Measurements from ENCODE around the gene STX8. TPM values are rescaled to one million over a fixed set of nuclear protein-coding genes. Genes with fewer than 3 reads are reported as not detected.
A peak's percentile ranks its signal among the peaks of the same experiment; 100 is the strongest.

STX8 gene
- total and polyA plus RNA-seq, 3 experiments from 2014 or later: 63.3 to 171 (median 64.8) TPM

- Mint-ChIP-seq H3K27me3 (no peaks in the 10 kb centered on the region), H3K36me3 (peaks cover 0 to 4% (median 0%) of the 10 kb centered on the region in 3 donors), H3K9me3 (no peaks in the 10 kb centered on the region), H3K4me1 (peaks cover 19 to 29% (median 28%) of the 10 kb centered on the region in 3 donors), H3K27ac (peak overlapping the region in 3 of 8 donors; percentile 5 to 37 (median 24)), H3K4me3 (no peak overlapping the region)
- ChIA-PET CTCF (no interaction called here), POLR2A (no interaction called here)
- no peaks in the 10 kb centered on the region for H3K9me3 ChIP-seq (ENCODE audit: low read length)
- no peaks in the 10 kb centered on the region for H3K36me3 ChIP-seq (ENCODE audit: insufficient read depth, low read length)
- no peak for DNase-seq
- H3K4me1 ChIP-seq (ENCODE audit: insufficient read depth, low read length): peaks cover 8% of the 10 kb centered on the region
- H3K4me3 ChIP-seq (ENCODE audit: low read length): no peak overlapping the region
- H3K27ac ChIP-seq (ENCODE audit: low read depth, low read length): no peak overlapping the region
- no peaks in the 10 kb centered on the region for H3K27me3 ChIP-seq (ENCODE audit: insufficient read depth, low read length, poor library complexity, severe bottlenecking)
These were observed 283.1 kb downstream of the STX8 start for GRCh38 chr17:9292561-9292941.

GRCh38 chr17:9291912-9292560 lies 283.6 kb downstream of the STX8 start:
- H3K27me3 Mint-ChIP-seq: no peaks in the 10 kb centered on the region
- no peak for DNase-seq
- peaks cover 19 to 29% (median 28%) of the 10 kb centered on the region in 3 donors for H3K4me1 Mint-ChIP-seq
- Histone ChIP-seq H3K36me3 (ENCODE audit: insufficient read depth, low read length) (no peaks in the 10 kb centered on the region), H3K9me3 (ENCODE audit: low read length) (no peaks in the 10 kb centered on the region), H3K4me3 (ENCODE audit: low read length) (no peak overlapping the region), H3K4me1 (ENCODE audit: insufficient read depth, low read length) (peaks cover 8% of the 10 kb centered on the region), H3K27me3 (ENCODE audit: insufficient read depth, low read length, poor library complexity, severe bottlenecking) (no peaks in the 10 kb centered on the region), H3K27ac (ENCODE audit: low read depth, low read length) (no peak overlapping the region)
- H3K36me3 Mint-ChIP-seq: peaks cover 0 to 3% (median 0%) of the 10 kb centered on the region in 3 donors
- no peak overlapping the region for H3K4me3 Mint-ChIP-seq
- H3K27ac Mint-ChIP-seq: no peak overlapping the region
- CTCF ChIA-PET: no interaction called here
- no peaks in the 10 kb centered on the region for H3K9me3 Mint-ChIP-seq
- POLR2A ChIA-PET: no interaction called here

- H3K27me3 ChIP-seq (ENCODE audit: insufficient read depth, low read length, poor library complexity, severe bottlenecking): no peaks in the 10 kb centered on the region
- no peaks in the 10 kb centered on the region for H3K9me3 ChIP-seq (ENCODE audit: low read length)
- no peak overlapping the region for H3K27ac ChIP-seq (ENCODE audit: low read depth, low read length)
- H3K4me1 ChIP-seq (ENCODE audit: insufficient read depth, low read length): peaks cover 8% of the 10 kb centered on the region
- H3K4me1 Mint-ChIP-seq: peaks cover 20 to 29% (median 28%) of the 10 kb centered on the region in 3 donors
- POLR2A ChIA-PET: no interaction called here
- H3K9me3 Mint-ChIP-seq: no peaks in the 10 kb centered on the region
- peak overlapping the region in 3 of 7 donors; percentile 5 to 33 (median 21) for H3K4me3 Mint-ChIP-seq
- H3K27me3 Mint-ChIP-seq: no peaks in the 10 kb centered on the region
- H3K36me3 Mint-ChIP-seq: peaks cover 0 to 2% (median 0%) of the 10 kb centered on the region in 3 donors
- H3K4me3 ChIP-seq (ENCODE audit: low read length): no peak overlapping the region
- H3K36me3 ChIP-seq (ENCODE audit: insufficient read depth, low read length): no peaks in the 10 kb centered on the region
- CTCF ChIA-PET: no interaction called here
- no peak for DNase-seq
- peak overlapping the region in 5 of 8 donors; percentile 3 to 89 (median 30) for H3K27ac Mint-ChIP-seq
These were observed 285.4 kb downstream of the STX8 start for GRCh38 chr17:9290226-9290613.

- peaks cover 0 to 2% (median 1%) of the 10 kb centered on the region in 3 donors for H3K36me3 Mint-ChIP-seq
- Histone ChIP-seq H3K36me3 (ENCODE audit: insufficient read depth, low read length) (no peaks in the 10 kb centered on the region), H3K27me3 (ENCODE audit: insufficient read depth, low read length, poor library complexity, severe bottlenecking) (no peaks in the 10 kb centered on the region), H3K27ac (ENCODE audit: low read depth, low read length) (no peak overlapping the region), H3K9me3 (ENCODE audit: low read length) (no peaks in the 10 kb centered on the region), H3K4me1 (ENCODE audit: insufficient read depth, low read length) (peaks cover 8% of the 10 kb centered on the region), H3K4me3 (ENCODE audit: low read length) (no peak overlapping the region)
- H3K27me3 Mint-ChIP-seq: no peaks in the 10 kb centered on the region
- H3K4me3 Mint-ChIP-seq: no peak overlapping the region
- H3K9me3 Mint-ChIP-seq: no peaks in the 10 kb centered on the region
- H3K4me1 Mint-ChIP-seq: peaks cover 18 to 29% (median 28%) of the 10 kb centered on the region in 3 donors
- H3K27ac Mint-ChIP-seq: no peak overlapping the region
- no peak for DNase-seq
- ChIA-PET CTCF (interaction anchor here (1.4 kb wide), 1 partner anchor 10 kb away, joined by 3 read pairs; no protein-coding TSS in a partner anchor), POLR2A (no interaction called here)
These were observed 288.3 kb downstream of the STX8 start for GRCh38 chr17:9287306-9287705.

- DNase-seq: no peak
- H3K27ac Mint-ChIP-seq: peak overlapping the region in 1 of 8 donors; percentile 26
- POLR2A ChIA-PET: no interaction called here
- H3K4me3 Mint-ChIP-seq: no peak overlapping the region
- CTCF ChIA-PET: interaction anchor here (1.1 to 1.4 kb wide), 2 partner anchors 10 to 76 kb away, joined by 3 read pairs; no protein-coding TSS in a partner anchor
- peaks cover 0 to 2% (median 1%) of the 10 kb centered on the region in 3 donors for H3K36me3 Mint-ChIP-seq
- no peak overlapping the region for H3K27ac ChIP-seq (ENCODE audit: low read depth, low read length)
- no peaks in the 10 kb centered on the region for H3K9me3 ChIP-seq (ENCODE audit: low read length)
- peaks cover 18 to 22% (median 21%) of the 10 kb centered on the region in 3 donors for H3K4me1 Mint-ChIP-seq
- no peaks in the 10 kb centered on the region for H3K9me3 Mint-ChIP-seq
- H3K27me3 ChIP-seq (ENCODE audit: insufficient read depth, low read length, poor library complexity, severe bottlenecking): no peaks in the 10 kb centered on the region
- H3K4me3 ChIP-seq (ENCODE audit: low read length): no peak overlapping the region
- peaks cover 8% of the 10 kb centered on the region for H3K4me1 ChIP-seq (ENCODE audit: insufficient read depth, low read length)
- no peaks in the 10 kb centered on the region for H3K27me3 Mint-ChIP-seq
- no peaks in the 10 kb centered on the region for H3K36me3 ChIP-seq (ENCODE audit: insufficient read depth, low read length)
These were observed 289.2 kb downstream of the STX8 start for GRCh38 chr17:9286434-9286833.

- Mint-ChIP-seq H3K4me1 (peaks cover 17 to 18% (median 17%) of the 10 kb centered on the region in 3 donors), H3K36me3 (peaks cover 0 to 5% (median 1%) of the 10 kb centered on the region in 3 donors), H3K4me3 (no peak overlapping the region), H3K9me3 (no peaks in the 10 kb centered on the region), H3K27me3 (no peaks in the 10 kb centered on the region), H3K27ac (no peak overlapping the region)
- Histone ChIP-seq H3K4me1 (ENCODE audit: insufficient read depth, low read length) (peaks cover 8% of the 10 kb centered on the region), H3K36me3 (ENCODE audit: insufficient read depth, low read length) (no peaks in the 10 kb centered on the region), H3K27me3 (ENCODE audit: insufficient read depth, low read length, poor library complexity, severe bottlenecking) (no peaks in the 10 kb centered on the region), H3K27ac (ENCODE audit: low read depth, low read length) (no peak overlapping the region), H3K4me3 (ENCODE audit: low read length) (no peak overlapping the region), H3K9me3 (ENCODE audit: low read length) (no peaks in the 10 kb centered on the region)
- ChIA-PET POLR2A (no interaction called here), CTCF (interaction anchor here (1.1 to 1.4 kb wide), 2 partner anchors 11 to 76 kb away, joined by 3 read pairs; no protein-coding TSS in a partner anchor)
- no peak for DNase-seq
These were observed 289.8 kb downstream of the STX8 start for GRCh38 chr17:9285602-9286427.

GRCh38 chr17:9284884-9285283 lies 290.7 kb downstream of the STX8 start:
- H3K4me1 ChIP-seq (ENCODE audit: insufficient read depth, low read length): peaks cover 2% of the 10 kb centered on the region
- no peaks in the 10 kb centered on the region for H3K27me3 Mint-ChIP-seq
- no peak overlapping the region for H3K4me3 Mint-ChIP-seq
- no peak overlapping the region for H3K27ac Mint-ChIP-seq
- POLR2A ChIA-PET: no interaction called here
- peaks cover 0 to 7% (median 1%) of the 10 kb centered on the region in 3 donors for H3K36me3 Mint-ChIP-seq
- no peaks in the 10 kb centered on the region for H3K27me3 ChIP-seq (ENCODE audit: insufficient read depth, low read length, poor library complexity, severe bottlenecking)
- no peaks in the 10 kb centered on the region for H3K9me3 Mint-ChIP-seq
- no peaks in the 10 kb centered on the region for H3K36me3 ChIP-seq (ENCODE audit: insufficient read depth, low read length)
- H3K4me1 Mint-ChIP-seq: peaks cover 8 to 9% (median 8%) of the 10 kb centered on the region in 3 donors
- CTCF ChIA-PET: no interaction called here
- DNase-seq: no peak
- no peaks in the 10 kb centered on the region for H3K9me3 ChIP-seq (ENCODE audit: low read length)
- no peak overlapping the region for H3K4me3 ChIP-seq (ENCODE audit: low read length)
- H3K27ac ChIP-seq (ENCODE audit: low read depth, low read length): no peak overlapping the region

GRCh38 chr17:9283909-9284308 lies 291.7 kb downstream of the STX8 start:
- Histone ChIP-seq H3K27ac (ENCODE audit: low read depth, low read length) (no peak overlapping the region), H3K4me3 (ENCODE audit: low read length) (no peak overlapping the region), H3K4me1 (ENCODE audit: insufficient read depth, low read length) (no peaks in the 10 kb centered on the region), H3K36me3 (ENCODE audit: insufficient read depth, low read length) (no peaks in the 10 kb centered on the region), H3K27me3 (ENCODE audit: insufficient read depth, low read length, poor library complexity, severe bottlenecking) (no peaks in the 10 kb centered on the region), H3K9me3 (ENCODE audit: low read length) (no peaks in the 10 kb centered on the region)
- Mint-ChIP-seq H3K36me3 (peaks cover 0 to 7% (median 5%) of the 10 kb centered on the region in 3 donors), H3K9me3 (no peaks in the 10 kb centered on the region), H3K27ac (no peak overlapping the region), H3K4me3 (no peak overlapping the region), H3K4me1 (peaks cover 0 to 3% (median under 1%) of the 10 kb centered on the region in 3 donors), H3K27me3 (no peaks in the 10 kb centered on the region)
- ChIA-PET POLR2A (no interaction called here), CTCF (no interaction called here)
- DNase-seq: no peak
